Suprapubic skin (tissue), 4 donors: Measurements from ENCODE around the gene KRTAP16-1. TPM values are rescaled to one million over a fixed set of nuclear protein-coding genes. Genes with fewer than 3 reads are reported as not detected.

ENCODE experiments used
- DNase-seq, 2 donors: peaks; one replicate each; pipeline ENCODE4 v3.0.0-alpha.2; 2019; ENCODE audit warnings: low spot score in 2 of 2
- H3K27ac ChIP-seq: fragments of 200-600 bp; sonication (generic); one replicate; pipeline ENCODE4 v1.5.1; 2019
- H3K27me3 ChIP-seq: fragments of 200-600 bp; sonication (generic); one replicate; pipeline ENCODE4 v1.5.1; 2019
- H3K36me3 ChIP-seq: fragments of 200-600 bp; sonication (generic); one replicate; pipeline ENCODE4 v1.5.1; 2019
- H3K4me1 ChIP-seq: fragments of 200-600 bp; sonication (generic); one replicate; pipeline ENCODE4 v1.5.1; 2019
- H3K4me3 ChIP-seq: fragments of 200-600 bp; sonication (generic); one replicate; pipeline ENCODE4 v1.5.1; 2019; ENCODE audit warnings: mild to moderate bottlenecking
- H3K9me3 ChIP-seq: fragments of 200-600 bp; sonication (generic); one replicate; pipeline ENCODE4 v1.5.1; 2019
- EP300 ChIP-seq: sonication (generic); formaldehyde crosslinking; IDR thresholded peaks from one replicate; pipeline ENCODE4 v1.6.1; 2017; ENCODE audit warnings: antibody characterized with exemption
- POLR2A ChIP-seq, 2 donors: fragments of 450-650 bp; IDR thresholded peaks; one replicate each; pipeline ENCODE4 v1.6.1; 2017; ENCODE audit warnings: antibody characterized with exemption in 2 of 2, mild to moderate bottlenecking in 2 of 2, moderate library complexity in 2 of 2
- POLR2AphosphoS5 ChIP-seq, 3 donors: sonication (generic); formaldehyde crosslinking; IDR thresholded peaks; one replicate each; pipeline ENCODE4 v1.6.1; 2017; ENCODE audit warnings: antibody characterized with exemption in 3 of 3
- WGBS: methylation state at CpG from one replicate; pipeline ENCODE4 v1.1.5; 2018; 5-methylcytosine and 5-hydroxymethylcytosine counted together
- total RNA-seq, 4 donors: library from RNA; depleted of rRNA; stranded (reverse); fragments of >200 nt; gene quantifications; one replicate each; pipeline ENCODE4 v1.1.0, GENCODE V29; 2016
- TF ChIP-seq, protein P1 (sequence below), 2 donors: fragments of 200-600 bp in 1 of 2; fragments of 450-650 bp in 1 of 2; sonication (generic) in 1 of 2; IDR thresholded peaks; one replicate each; pipeline ENCODE4 v1.5.1; 2016 to 2019; ENCODE audit warnings: antibody characterized with exemption in 2 of 2, mild to moderate bottlenecking in 1 of 2, moderate library complexity in 1 of 2

The KRTAP16-1 gene
- total RNA-seq, 4 donors from 2014 or later = 2.2 to 22.0 (median 4.0) TPM; not detected in 1

DNA sequence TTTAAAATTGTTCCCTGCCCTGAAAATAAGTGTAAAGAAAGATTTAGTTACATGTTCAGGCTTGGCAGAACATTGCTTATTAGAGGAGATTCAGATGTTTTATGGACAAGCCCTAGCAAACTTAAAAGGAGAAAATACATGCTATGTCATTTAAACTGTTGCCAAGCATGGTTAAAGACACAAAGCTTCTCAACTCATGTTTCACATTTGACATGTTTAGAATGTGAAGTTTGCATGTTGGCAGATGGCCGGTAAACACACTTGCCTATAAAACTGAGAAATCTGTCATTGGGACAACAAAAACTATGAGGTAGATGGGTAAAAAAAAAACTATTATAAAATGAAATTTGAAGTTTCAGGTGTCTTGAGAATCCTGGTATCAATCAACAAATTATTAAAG is 12.3 kb downstream of the KRTAP16-1 start:
- 34% methylated on average over 1 of the region's 1 CpG for whole genome bisulfite sequencing
- no peaks in the 10 kb centered on the region for H3K9me3 ChIP-seq
- DNase-seq = no peak
- H3K36me3 ChIP-seq = no peaks in the 10 kb centered on the region
- H3K4me3 ChIP-seq = no peak overlapping the region
- peaks cover 6% of the 10 kb centered on the region for H3K27me3 ChIP-seq
- no peaks in the 10 kb centered on the region for H3K4me1 ChIP-seq
- no peak overlapping the region for H3K27ac ChIP-seq
- TF ChIP-seq, protein P1, sequence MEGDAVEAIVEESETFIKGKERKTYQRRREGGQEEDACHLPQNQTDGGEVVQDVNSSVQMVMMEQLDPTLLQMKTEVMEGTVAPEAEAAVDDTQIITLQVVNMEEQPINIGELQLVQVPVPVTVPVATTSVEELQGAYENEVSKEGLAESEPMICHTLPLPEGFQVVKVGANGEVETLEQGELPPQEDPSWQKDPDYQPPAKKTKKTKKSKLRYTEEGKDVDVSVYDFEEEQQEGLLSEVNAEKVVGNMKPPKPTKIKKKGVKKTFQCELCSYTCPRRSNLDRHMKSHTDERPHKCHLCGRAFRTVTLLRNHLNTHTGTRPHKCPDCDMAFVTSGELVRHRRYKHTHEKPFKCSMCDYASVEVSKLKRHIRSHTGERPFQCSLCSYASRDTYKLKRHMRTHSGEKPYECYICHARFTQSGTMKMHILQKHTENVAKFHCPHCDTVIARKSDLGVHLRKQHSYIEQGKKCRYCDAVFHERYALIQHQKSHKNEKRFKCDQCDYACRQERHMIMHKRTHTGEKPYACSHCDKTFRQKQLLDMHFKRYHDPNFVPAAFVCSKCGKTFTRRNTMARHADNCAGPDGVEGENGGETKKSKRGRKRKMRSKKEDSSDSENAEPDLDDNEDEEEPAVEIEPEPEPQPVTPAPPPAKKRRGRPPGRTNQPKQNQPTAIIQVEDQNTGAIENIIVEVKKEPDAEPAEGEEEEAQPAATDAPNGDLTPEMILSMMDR (IDR thresholded peaks at IDR 0.05) = no peak
- TF ChIP-seq POLR2A (IDR thresholded peaks at IDR 0.05) = no peak
- no peak for TF ChIP-seq EP300
- no peak for TF ChIP-seq POLR2AphosphoS5 (IDR thresholded peaks at IDR 0.05)

DNA sequence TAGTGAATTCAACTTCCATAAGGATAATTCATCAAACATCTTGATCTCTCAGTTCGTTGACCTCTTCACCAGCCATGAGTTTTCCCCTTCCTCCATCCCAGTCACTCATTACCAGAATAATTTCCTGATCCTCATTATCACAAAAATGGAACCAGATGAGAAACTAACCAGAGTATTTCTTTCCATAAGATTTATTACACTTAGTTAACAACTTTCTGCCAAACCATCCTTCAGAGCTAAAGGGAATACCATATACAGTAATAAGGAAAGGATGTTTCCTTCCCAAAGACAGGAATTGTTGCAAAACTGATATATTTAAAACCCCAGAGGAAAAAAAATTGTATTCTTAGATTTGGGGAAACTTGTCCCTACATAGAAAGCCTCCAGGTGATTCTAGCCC is 15.1 kb downstream of the KRTAP16-1 start:
- H3K4me3 ChIP-seq = no peak overlapping the region
- H3K27me3 ChIP-seq = peaks cover 3% of the 10 kb centered on the region
- H3K9me3 ChIP-seq = no peaks in the 10 kb centered on the region
- H3K4me1 ChIP-seq = no peaks in the 10 kb centered on the region
- WGBS = 69% methylated on average over 1 of the region's 1 CpG
- TF ChIP-seq POLR2AphosphoS5 (IDR thresholded peaks at IDR 0.05) (no peak), POLR2A (IDR thresholded peaks at IDR 0.05) (no peak), EP300 (no peak)
- TF ChIP-seq, protein P1 (IDR thresholded peaks at IDR 0.05) = no peak
- H3K27ac ChIP-seq = no peak overlapping the region
- H3K36me3 ChIP-seq = no peaks in the 10 kb centered on the region
- no peak for DNase-seq

DNA sequence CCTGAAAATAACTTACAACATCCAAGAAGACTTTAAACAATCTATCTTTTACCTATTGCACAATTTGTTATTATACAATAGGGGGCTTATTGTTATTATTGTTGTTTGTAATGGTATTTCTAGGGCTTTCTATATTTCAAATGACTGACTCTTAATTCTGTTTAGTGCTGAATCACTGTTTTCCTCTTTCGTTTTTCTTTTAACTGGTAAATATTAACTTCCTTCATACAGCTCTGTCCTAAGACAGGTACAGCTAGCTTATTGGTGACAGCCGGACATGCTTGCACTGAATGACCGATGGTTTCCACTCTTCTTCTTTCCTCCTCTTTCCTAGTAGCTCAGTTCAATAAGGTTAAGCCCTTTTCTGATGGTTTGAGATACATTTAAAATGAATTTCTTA is 22.1 kb downstream of the KRTAP16-1 start:
- TF ChIP-seq POLR2A (IDR thresholded peaks at IDR 0.05) = no peak
- Histone ChIP-seq H3K27me3 (peaks cover 5% of the 10 kb centered on the region), H3K36me3 (no peaks in the 10 kb centered on the region), H3K9me3 (no peaks in the 10 kb centered on the region), H3K4me1 (no peaks in the 10 kb centered on the region), H3K27ac (no peak overlapping the region), H3K4me3 (no peak overlapping the region)
- no peak for DNase-seq
- 80% methylated on average over 3 of the region's 3 CpGs for WGBS

DNA sequence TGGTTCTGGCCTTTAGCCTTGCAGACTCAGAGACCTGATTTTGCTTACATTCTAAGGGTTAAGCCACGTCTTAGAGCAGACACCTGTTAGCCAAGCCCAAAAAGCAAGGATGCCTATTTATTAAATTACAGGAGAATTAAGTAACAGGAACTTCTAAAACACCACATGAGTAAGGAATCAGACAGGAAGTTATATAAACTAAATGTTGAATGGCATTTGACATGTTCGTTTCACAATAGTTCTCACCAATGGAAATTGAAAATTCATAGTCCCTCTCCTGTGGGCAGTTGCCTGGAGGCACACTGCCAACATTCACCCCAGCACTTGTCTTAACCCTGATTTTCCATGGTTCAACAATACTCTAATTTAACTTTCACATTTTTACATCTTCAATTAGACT is 24.6 kb downstream of the KRTAP16-1 start:
- Histone ChIP-seq H3K27me3 (peaks cover 5% of the 10 kb centered on the region), H3K36me3 (no peaks in the 10 kb centered on the region), H3K4me1 (no peaks in the 10 kb centered on the region), H3K27ac (no peak overlapping the region), H3K9me3 (no peaks in the 10 kb centered on the region), H3K4me3 (no peak overlapping the region)
- DNase-seq = no peak
- no peak for TF ChIP-seq EP300
- no peak for TF ChIP-seq POLR2AphosphoS5 (IDR thresholded peaks at IDR 0.05)
- TF ChIP-seq, protein P1 (IDR thresholded peaks at IDR 0.05) = no peak
- no peak for TF ChIP-seq POLR2A (IDR thresholded peaks at IDR 0.05)
- 48% methylated on average over 2 of the region's 2 CpGs for WGBS

DNA sequence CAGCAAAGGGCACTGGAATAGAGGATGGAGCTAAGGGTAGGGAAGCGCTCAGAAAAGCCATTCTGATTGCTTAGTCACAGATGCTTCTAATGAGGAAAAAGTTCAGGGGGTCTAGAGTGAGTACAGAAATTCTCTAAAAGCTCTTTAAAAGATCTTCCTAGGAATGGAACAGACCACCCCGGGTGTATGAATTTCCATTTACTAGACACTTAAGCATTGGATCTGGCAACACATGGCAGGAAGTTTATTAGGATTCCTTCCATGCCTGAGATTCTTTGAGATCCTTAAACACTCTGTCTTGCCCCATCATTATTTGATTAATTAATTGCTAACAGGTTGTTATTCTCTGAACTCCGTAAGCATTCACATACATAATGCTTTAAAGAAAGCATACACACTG is 25.1 kb downstream of the KRTAP16-1 start:
- Histone ChIP-seq H3K9me3 (no peaks in the 10 kb centered on the region), H3K4me1 (no peaks in the 10 kb centered on the region), H3K36me3 (no peaks in the 10 kb centered on the region), H3K27me3 (peaks cover 5% of the 10 kb centered on the region), H3K4me3 (no peak overlapping the region), H3K27ac (no peak overlapping the region)
- TF ChIP-seq, protein P1 (IDR thresholded peaks at IDR 0.05) = no peak
- TF ChIP-seq POLR2AphosphoS5 (IDR thresholded peaks at IDR 0.05) (no peak), POLR2A (IDR thresholded peaks at IDR 0.05) (no peak), EP300 (no peak)
- DNase-seq = no peak
- WGBS = 61% methylated on average over 3 of the region's 3 CpGs
